Nephron progenitor cell (in vitro differentiated cells): ENCODE results near the gene KIF2A.
"Not testable (repeated sequence)": the region's sequence is repeated elsewhere in the genome, so short reads cannot be mapped to it uniquely, and the experiment has no call there.

ENCODE experiments used
- DNase-seq: peaks from one replicate; pipeline ENCODE4 v3.0.0; 2021
- H3K27ac Mint-ChIP-seq: 2 replicates; pipeline ENCODE4 v1.8.0; 2021; ENCODE audit warnings: mild to moderate bottlenecking, moderate library complexity, mixed read lengths
- H3K27me3 Mint-ChIP-seq: 2 replicates; pipeline ENCODE4 v1.8.0; 2021; ENCODE audit warnings: mild to moderate bottlenecking, low read depth, mixed read lengths; ENCODE audit not compliant: poor library complexity
- H3K36me3 Mint-ChIP-seq: 2 replicates; pipeline ENCODE4 v1.8.0; 2021; ENCODE audit warnings: low read depth, mixed read lengths
- H3K4me1 Mint-ChIP-seq: 2 replicates; pipeline ENCODE4 v1.8.0; 2021; ENCODE audit warnings: mixed read lengths
- H3K4me3 Mint-ChIP-seq: 2 replicates; pipeline ENCODE4 v1.8.0; 2021; ENCODE audit warnings: mild to moderate bottlenecking, moderate library complexity, mixed read lengths
- H3K9me3 Mint-ChIP-seq: 2 replicates; pipeline ENCODE4 v1.8.0; 2021; ENCODE audit warnings: mild to moderate bottlenecking, moderate library complexity, mixed read lengths
- CTCF ChIP-seq: fragments of 200-600 bp; sonication (generic); IDR thresholded peaks from 2 replicates; pipeline ENCODE4 v1.5.0; 2021; ENCODE audit warnings: antibody characterized with exemption

The KIF2A gene

GRCh38 chr5:62284946-62285891, 20.8 kb upstream of the KIF2A start:
- Mint-ChIP-seq H3K4me1 (no peaks in the 10 kb centered on the region), H3K36me3 (no peaks in the 10 kb centered on the region), H3K27me3 (peaks cover 9% of the 10 kb centered on the region), H3K4me3 (no peak overlapping the region), H3K9me3 (peaks cover 10% of the 10 kb centered on the region), H3K27ac (no peak overlapping the region)
- no peak for DNase-seq
- no peak for TF ChIP-seq CTCF

GRCh38 chr5:62286834-62287233, 19.2 kb upstream of the KIF2A start:
- Mint-ChIP-seq H3K36me3 (no peaks in the 10 kb centered on the region), H3K27ac (no peak overlapping the region), H3K4me1 (no peaks in the 10 kb centered on the region), H3K9me3 (peaks cover 24% of the 10 kb centered on the region), H3K4me3 (no peak overlapping the region), H3K27me3 (peaks cover 9% of the 10 kb centered on the region)
- no peak for TF ChIP-seq CTCF
- no peak for DNase-seq

GRCh38 chr5:62287237-62287636, 18.8 kb upstream of the KIF2A start:
- Mint-ChIP-seq H3K9me3 (peaks cover 24% of the 10 kb centered on the region), H3K4me3 (no peak overlapping the region), H3K4me1 (no peaks in the 10 kb centered on the region), H3K27ac (no peak overlapping the region), H3K36me3 (no peaks in the 10 kb centered on the region), H3K27me3 (peaks cover 9% of the 10 kb centered on the region)
- no peak for TF ChIP-seq CTCF
- no peak for DNase-seq

GRCh38 chr5:62288118-62288517, 17.9 kb upstream of the KIF2A start:
- H3K27ac Mint-ChIP-seq = no peak overlapping the region
- no peak for TF ChIP-seq CTCF
- no peak for DNase-seq
- H3K36me3 Mint-ChIP-seq = no peaks in the 10 kb centered on the region
- no peak overlapping the region for H3K4me3 Mint-ChIP-seq
- H3K4me1 Mint-ChIP-seq = no peaks in the 10 kb centered on the region
- peaks cover 31% of the 10 kb centered on the region for H3K9me3 Mint-ChIP-seq
- peaks cover 13% of the 10 kb centered on the region for H3K27me3 Mint-ChIP-seq

GRCh38 chr5:62289813-62290212, 16.2 kb upstream of the KIF2A start:
- H3K4me3 Mint-ChIP-seq = no peak overlapping the region
- H3K27ac Mint-ChIP-seq = no peak overlapping the region
- H3K36me3 Mint-ChIP-seq = no peaks in the 10 kb centered on the region
- H3K4me1 Mint-ChIP-seq = no peaks in the 10 kb centered on the region
- H3K27me3 Mint-ChIP-seq = peaks cover 9% of the 10 kb centered on the region
- DNase-seq = no peak
- TF ChIP-seq CTCF = no peak
- peaks cover 36% of the 10 kb centered on the region for H3K9me3 Mint-ChIP-seq

- not testable (repeated sequence) for H3K27me3 Mint-ChIP-seq, H3K36me3 Mint-ChIP-seq, H3K27ac Mint-ChIP-seq, H3K4me3 Mint-ChIP-seq, DNase-seq, H3K4me1 Mint-ChIP-seq
- H3K9me3 Mint-ChIP-seq = peaks cover 25% of the 10 kb centered on the region
These were observed 14.2 kb upstream of the KIF2A start for GRCh38 chr5:62291829-62292228.
